GM12801 (cell line): ENCODE results near the gene NFKBIZ.

Source experiments
- CTCF ChIP-seq: IDR thresholded peaks from one replicate; pipeline ENCODE4 v1.5.1; 2011; ENCODE audit warnings: control low read depth; ENCODE audit not compliant: insufficient read length; ENCODE audit errors: extremely low read depth

Gene NFKBIZ

GRCh38 chr3:101870138-101870537 lies 20.8 kb downstream of the NFKBIZ start:
- no peak for TF ChIP-seq CTCF

- no peak for TF ChIP-seq CTCF
These were observed 24.3 kb downstream of the NFKBIZ start for GRCh38 chr3:101873619-101874018.

- TF ChIP-seq CTCF: no peak
These were observed 26.8 kb downstream of the NFKBIZ start for GRCh38 chr3:101876142-101876541.

GRCh38 chr3:101878589-101878988 lies 29.3 kb downstream of the NFKBIZ start:
- no peak for TF ChIP-seq CTCF

- no peak for TF ChIP-seq CTCF
These were observed 29.8 kb downstream of the NFKBIZ start for GRCh38 chr3:101879102-101879501.

- TF ChIP-seq CTCF: no peak
These were observed 30.4 kb downstream of the NFKBIZ start for GRCh38 chr3:101879623-101880284.

- TF ChIP-seq CTCF: no peak
These were observed 35.5 kb downstream of the NFKBIZ start for GRCh38 chr3:101884776-101885175.
